GM19328 (cell line): ENCODE data around the gene ADAMTSL3.
"Not testable (repeated sequence)": the region's sequence is repeated elsewhere in the genome, so short reads cannot be mapped to it uniquely, and the experiment has no call there.

ENCODE experiments used
- ATAC-seq: cut with Tn5 transposase; IDR thresholded peaks from one replicate; pipeline ENCODE4 v1.9.1; 2021; ENCODE audit warnings: mild to moderate bottlenecking, moderate library complexity; ENCODE audit not compliant: unreplicated experiment

ADAMTSL3 gene

DNA sequence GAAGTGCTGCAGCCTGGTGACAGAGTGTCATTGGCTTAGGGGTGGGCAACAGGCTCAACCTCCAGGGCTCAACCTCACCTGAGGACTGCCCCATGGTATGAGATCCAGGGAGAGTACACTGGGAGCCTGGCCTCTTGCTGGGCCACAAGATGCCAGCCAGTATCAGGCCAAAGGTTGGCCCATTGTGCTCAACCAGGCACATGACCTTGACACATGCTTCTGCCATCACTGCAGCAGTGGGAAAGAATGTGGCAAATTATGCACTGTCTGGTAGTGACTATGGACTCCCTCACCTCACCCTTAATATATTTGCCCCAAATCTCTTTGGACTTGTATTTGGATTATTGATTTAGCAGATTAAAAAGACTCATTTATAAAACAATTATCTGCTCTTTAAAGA is 347.7 kb downstream of the ADAMTSL3 start:
- no peak for ATAC-seq

DNA sequence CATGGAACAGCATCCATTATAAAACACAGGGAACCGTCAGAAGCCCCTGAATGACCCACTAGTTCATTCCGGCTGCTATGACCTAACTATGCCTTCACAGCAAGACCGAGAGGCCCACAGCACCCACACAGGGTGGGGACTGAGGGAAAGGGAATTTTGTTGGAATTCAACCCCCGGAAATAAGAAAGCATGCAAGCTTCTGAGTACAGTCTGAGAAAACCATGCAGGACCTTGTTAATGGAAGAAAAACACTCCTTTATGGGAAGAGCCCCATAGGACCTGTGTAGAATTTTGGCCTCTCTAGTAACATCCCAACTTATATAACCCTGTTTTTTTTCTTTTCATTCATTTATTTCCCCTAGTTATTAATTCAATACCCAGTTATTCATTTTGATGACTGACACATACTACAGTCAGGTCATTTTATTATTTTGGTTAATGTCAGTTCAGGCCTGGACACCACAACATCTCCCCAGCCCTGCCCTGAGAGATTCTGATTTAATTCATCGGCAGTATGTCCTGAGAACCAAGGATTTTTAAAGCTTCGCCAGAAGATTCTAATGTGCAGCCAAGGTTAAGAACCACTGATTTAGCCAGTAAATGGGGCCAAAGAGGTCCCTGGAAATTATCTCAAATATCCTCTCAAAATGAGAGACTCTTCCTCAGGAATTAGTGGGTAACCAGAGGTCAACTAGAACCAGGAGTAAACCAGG is 350.0 kb downstream of the ADAMTSL3 start:
- no peak for ATAC-seq

DNA sequence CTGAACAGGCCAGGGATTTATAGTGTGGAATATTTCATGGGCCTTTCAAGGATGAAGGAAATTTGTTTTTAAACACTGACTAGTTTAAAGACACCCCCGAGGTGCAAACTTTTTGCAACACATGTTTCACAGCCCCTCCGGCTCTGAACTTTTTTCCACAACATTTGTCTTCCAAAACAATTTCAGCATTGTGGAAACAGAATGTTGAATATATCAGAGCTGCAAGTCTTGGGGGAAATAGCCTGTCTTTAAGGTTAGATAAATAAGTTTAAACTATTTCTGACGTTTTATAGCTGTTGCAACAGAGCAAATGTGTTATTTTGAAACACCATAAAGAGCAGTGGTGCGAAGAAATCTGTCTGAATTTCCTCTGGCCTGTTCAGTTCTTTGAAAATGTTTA is 352.5 kb downstream of the ADAMTSL3 start:
- no peak for ATAC-seq

DNA sequence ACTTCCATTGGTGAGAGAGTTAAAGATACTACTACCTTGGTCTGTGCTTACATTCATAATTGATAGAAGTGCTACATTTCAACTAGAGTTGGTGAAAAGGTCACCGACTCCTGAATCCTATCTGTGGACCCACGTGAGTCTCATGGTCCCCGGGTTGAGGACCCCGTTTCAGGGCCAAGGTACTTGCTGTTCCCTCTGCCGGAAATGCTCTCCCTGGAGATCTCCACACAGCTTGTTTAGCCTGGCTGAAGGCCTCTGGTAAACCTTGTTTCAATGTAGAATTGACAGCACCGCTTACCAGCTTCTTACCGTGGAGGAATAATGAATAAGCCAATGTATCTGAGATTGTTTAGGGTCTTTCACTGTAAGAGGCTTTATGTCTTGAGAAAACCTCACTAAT is 355.7 kb downstream of the ADAMTSL3 start:
- ATAC-seq, result no peak

DNA sequence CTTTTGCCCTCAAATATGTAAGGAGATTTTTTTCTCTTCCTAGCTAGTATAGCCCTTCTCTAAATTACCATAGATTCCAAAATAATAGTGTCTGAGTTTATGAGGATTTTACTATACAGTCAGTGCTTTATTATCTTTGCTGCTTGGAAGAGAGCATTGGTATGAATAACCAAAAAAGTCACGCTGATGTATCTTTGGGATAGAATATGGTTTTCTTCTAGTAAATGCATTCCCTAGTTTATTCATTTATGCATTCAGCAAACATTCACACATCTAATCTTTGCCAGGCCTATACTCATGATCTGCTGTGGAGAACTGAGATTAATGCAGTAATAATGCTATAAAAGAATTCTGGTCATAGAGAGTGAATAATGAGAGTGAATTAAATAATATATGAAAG is 356.3 kb downstream of the ADAMTSL3 start:
- ATAC-seq, result no peak

DNA sequence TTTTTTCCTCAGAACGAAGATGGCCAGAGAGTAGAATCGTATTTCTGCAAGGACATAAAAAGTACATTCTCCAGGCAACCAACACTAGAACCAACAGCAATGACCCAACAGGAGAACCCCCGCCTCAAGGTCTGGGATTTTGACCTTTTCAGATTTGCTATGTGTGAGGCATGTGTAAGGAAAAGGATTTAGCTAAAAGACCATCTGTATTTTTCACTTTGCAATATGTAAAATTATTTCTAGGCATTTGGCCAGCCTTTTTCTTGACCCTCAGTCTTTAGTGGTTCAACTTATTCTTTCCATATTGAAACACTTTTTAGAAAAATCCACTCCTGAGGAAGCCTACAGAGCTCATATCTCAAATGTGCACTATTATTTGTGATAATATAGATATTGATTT is 362.4 kb downstream of the ADAMTSL3 start:
- ATAC-seq, result no peak

DNA sequence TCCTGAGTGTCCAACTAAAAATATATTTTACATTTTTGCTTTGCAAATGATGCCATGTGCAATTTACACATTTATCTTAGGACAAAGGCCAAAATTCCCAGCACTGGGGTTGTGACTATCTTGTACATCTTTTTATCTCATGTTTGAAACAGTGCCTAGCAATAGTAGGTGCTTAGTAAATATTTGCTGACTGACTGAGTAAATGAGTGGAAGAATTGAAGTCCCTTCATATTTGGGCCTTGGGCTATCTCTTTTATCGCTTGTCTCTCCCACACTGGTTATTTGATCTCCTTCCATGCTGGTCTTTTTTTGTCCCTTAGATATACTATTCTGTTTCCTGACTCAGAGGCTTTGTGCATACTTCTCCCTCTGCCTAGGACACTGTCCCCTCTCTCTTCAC is 368.6 kb downstream of the ADAMTSL3 start:
- no peak for ATAC-seq

DNA sequence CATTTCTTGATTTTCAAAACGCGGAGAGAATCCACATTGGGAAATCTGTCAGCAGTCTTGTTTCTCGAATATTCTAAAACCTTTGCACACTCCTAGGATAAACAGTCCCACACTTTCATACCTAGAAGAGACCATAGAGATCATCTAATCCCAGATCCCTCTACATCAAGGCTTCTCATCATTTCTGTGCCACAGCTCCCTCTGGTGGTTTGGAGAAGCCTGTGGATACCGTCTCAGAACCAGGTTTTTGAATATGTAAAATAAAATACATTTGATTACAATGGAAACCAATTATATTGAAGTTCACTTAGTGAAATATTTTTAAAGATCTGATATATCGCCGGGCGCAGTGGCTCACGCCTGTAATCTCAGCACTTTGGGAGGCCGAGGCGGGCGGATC is 369.7 kb downstream of the ADAMTSL3 start:
- no peak for ATAC-seq

DNA sequence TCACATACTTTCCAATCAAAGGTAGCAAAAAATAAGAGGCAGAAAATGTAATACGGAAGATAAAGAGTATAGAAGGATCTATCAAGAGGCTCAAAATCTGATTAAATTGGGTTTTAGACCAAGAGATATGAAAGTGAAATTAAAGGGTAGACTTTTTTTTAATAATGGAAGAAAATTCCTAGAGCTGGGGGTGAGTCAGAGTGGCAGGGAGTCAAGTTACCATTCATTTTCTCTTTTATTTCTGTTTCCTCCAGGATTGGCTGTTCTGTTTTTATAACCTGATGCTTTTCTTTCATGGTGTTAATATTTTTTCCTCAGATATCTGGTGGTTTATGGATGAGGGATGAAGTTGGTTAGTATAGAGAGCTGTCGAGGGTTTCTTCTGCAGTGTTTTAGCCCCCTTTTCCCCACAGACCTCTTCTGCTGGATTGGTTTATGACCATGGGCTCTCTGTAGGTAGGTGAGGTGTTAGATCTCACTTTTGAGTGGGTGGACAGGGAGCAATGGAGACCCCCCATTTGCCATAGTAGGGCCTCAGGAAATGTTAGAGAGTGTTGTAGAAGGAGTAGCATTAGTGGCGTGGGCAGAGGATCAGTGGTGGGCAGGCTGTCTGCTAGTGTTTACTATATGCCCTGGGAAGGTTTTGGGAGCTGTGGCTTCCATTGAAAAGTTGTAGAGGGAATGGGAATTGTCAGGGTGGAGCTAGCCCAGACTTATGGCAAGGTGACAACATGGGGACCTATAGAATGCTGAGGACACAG is 380.1 kb downstream of the ADAMTSL3 start:
- no peak for ATAC-seq

DNA sequence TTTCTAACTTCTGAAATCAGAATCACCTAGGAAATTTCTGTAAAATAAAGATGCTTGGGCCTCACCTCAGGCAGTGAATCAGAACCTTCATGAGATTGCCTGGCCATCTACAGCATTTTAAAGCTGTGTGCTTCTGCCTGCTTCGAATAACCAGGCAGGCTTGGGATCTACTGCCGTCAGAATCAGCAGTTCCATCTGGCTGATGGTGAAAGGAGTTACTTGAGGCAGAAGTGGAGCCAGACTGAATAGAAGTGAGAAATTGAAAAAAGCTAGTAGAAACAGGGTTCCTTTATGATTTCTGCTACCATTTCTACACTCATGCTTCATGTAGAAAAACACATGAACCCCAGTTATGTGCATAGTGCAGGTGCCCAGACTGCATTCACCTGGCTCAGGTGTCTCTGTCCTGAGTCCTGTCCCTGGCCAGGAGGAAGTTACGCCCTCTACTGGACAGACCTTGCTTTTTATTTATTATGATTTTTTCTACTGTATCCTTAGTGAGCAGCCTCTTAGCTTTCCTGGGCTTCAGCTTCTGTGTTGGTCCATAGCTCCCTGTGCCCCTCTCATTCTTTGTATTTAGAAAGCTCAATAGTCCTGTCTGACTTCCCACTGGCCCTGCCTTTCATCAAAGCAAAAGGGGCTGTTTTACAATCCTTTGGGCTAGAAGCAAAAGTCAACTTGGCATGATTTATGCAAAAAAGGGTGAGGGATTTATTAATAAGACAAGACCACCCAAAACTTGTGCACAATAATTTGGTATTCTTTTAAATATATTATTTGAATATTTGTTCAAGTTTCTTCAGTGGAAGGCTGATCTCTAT is 380.9 kb downstream of the ADAMTSL3 start:
- ATAC-seq, result no peak

DNA sequence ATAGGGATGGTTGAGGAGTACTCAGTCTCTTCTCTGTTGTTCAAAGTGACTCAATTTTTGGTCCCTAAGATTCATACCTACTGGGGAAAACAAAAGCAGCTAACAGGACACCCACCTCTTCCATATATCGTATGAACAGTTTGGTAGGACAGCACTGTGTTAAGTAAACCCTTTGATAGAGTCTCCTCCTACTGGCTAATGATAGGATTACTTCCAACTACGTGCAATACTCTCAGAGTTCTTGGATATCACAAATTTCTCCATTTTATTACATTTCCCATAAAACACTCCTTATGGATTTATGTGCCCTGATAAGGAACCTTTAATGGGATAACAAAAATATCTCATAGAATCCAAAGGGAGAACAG is 381.5 kb downstream of the ADAMTSL3 start:
- ATAC-seq, result no peak

DNA sequence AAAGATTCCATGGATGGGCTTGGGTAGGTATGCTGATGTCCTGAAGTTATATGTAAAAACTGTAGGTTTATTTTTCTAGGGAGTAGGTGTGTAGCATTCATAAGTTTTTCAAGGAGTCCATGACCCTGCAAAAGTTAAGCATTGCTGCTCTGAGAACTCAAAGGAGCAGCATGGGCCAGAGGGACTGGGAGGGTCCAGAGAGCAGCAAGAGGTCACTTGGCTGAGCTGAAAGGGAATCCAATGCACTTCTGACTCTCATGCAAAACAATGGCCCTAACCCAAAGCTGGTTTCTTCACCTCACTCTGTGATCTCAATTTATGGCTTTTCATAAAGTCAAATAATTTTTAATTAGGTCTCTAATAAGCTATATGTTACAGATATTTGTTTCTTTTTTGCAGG is 383.4 kb downstream of the ADAMTSL3 start:
- no peak for ATAC-seq

DNA sequence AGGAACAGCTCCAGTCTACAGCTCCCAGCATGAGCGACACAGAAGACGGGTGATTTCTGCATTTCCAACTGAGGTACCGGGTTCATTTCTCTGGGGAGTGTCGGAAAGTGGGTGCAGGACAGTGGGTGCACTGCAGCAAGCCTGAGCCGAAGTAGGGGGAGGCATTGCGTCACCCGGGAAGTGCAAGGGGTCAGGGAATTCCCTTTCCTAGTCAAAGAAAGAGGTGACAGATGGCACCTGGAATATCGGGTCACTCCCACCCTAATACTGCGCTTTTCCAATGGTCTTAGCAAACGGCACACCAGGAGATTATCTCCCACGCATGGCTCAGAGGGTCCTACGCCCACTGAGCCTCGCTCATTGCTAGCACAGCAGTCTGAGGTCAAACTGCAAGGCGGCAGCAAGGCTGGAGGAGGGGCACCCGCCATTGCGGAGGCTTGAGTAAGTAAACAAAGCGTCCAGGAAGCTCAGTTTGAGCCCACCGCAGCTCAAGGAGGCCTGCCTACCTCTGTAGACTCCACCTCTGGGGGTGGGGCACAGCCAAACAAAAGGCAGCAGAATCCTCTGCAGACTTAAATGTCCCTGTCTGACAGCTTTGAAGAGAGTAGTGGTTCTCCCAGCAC is 388.6 kb downstream of the ADAMTSL3 start:
- not testable (repeated sequence) for ATAC-seq

DNA sequence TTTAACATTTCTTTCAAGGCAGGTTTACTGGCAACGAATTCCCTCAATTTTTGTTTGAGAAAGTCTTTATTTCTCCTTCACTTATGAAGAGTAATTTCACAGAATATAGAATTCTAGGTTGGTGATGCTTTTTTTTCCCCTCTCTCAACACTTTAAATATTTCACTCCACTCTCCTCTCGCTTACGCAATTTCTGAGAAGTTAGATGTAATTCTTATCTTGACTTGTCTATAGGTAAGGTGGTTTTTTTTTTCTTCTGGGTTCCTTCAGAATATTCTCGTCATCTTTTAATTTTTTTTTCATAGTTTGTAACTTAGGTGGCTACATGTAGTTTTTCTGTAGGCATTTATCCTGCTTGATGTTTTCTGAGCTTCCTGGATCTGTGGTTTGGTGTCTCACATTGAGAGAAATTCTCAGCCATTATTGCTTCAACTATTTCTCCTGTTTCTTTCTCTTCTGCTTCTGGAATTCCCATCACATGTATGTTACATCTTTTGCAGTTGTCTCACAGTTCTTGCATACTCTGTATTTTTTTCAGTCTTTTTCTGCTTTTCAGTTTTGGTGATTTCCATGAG is 392.2 kb downstream of the ADAMTSL3 start:
- ATAC-seq, result no peak

DNA sequence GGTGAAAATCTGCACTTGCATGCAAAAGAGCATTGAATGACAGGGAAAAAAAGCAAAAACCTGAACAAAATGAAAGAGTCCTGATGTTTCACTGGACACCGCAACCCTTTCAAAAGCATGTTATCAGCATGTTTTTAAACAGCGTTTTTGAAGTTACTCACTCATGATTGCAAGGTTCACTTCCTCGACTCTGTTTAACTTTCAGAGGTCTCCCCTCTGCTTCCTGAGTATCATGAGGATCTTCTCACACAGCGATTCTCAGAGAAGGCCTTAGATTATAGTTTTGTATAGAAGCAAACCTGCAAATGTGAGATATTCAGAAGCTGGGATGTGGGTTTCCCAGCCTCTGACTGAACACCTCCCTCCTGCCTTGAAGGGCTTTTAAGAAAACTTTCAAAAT is 395.6 kb downstream of the ADAMTSL3 start:
- not testable (repeated sequence) for ATAC-seq

DNA sequence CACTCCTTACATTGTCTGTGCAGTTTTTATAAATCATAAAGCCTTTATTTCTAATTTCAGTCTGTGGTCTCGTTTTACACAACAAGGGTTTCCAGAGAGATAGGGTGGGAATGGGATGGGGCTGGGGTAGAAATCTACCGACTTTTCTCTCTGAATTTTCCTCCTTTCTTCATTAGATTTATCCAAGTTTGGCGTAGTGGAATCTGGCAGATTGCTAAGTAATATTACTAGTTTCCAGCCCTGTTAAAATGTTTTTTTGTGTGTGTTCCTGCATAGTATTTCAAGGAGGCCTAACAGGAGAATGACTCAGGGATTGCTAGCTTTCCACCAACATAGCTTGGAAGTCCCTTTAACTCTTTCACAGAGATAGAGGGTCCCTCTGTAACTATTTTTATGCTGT is 396.2 kb downstream of the ADAMTSL3 start:
- no peak for ATAC-seq

DNA sequence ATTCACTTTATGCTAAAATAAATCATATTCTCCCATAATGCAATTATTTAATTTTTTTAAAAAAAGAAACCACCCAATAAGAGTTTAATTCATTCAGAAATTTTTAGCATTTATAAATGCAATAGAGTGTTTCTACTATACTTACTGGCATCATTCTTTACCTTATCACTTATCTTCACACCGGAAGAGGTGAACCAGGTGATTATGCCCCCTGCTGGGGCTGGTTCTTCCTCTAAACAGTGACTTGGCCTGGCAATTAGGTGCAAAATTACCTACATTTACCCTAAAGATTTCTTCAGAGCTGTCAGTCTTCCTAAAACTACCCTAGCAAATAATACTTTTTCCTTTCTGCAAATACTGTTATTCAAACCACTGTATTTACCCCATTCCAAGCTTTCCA is 397.2 kb downstream of the ADAMTSL3 start:
- ATAC-seq, result not testable (repeated sequence)

DNA sequence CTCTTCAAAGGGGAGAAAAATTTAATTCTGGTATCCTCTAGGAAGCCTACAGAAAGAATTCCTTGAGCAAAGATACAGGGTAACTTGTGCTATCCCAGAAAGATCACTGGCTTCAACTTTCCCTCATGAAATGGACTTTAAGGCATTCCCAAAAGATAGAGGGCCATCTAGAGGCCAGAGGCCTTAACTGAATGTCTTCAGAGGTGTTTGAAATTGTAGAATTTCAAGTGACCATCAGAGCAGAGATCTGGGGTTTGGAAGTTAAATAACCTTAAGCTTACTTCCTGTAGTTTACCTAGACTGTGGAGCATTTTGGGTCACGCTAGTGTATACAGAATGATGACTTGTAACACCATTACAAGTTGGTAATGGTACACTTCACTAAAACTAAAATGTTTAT is 400.6 kb downstream of the ADAMTSL3 start:
- not testable (repeated sequence) for ATAC-seq

DNA sequence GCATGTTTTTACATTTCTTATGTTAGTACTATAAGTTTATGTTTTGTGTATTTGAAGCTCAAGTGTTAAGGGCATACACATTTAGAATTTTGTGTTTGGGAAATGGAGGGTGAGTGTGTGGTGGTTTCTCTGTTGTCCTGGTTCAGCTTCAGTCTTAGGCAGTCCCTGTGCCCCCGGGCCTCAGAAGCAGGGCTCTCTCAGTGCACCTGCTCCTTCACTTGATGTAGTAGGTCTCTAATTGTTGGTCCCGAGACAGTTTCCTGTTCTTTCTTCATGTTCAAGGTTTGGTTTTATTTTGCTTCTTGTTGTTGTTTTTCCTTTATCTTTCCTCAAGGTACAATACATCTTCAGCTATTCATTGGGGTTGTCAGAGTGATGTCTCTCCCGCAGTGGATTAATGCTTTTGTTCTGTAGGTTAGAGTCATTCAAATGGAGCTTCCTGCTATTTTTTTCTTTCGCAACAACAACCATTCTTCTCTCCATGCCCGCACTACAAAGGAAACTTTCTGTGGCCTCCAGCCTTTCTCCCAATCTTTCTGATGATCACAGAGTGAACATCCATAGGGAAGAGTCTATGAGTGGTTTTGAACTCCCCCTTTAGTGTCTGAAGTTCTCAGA is 403.9 kb downstream of the ADAMTSL3 start:
- ATAC-seq, result no peak

DNA sequence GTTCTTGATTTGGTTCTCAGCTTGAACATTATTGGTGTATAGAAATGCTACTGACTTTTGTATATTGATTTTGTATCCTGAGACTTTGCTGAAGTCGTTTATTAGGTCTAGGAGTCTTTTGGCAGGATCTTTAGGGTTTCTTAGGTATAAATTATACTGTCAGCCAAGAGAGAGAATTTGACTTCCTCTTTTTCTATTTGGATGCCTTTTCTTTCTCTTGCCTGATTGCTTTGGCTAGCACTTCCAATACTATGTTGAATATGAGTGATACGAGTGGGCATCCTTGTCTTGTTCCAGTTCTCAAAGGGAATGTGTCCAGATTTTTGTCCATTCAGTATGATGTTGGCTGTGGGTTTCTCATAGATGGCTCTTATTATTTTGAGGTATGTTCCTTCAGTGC is 409.8 kb downstream of the ADAMTSL3 start:
- not testable (repeated sequence) for ATAC-seq
